Measurements from ENCODE around the gene MARCKSL1. TPM values are rescaled to one million over a fixed set of nuclear protein-coding genes. Genes with fewer than 3 reads are reported as not detected.

MARCKSL1 gene
- total RNA-seq, 1 donor: 16.6 TPM

- H3K4me2 ChIP-seq (ENCODE audit: insufficient read depth, low read length): no peak overlapping the region
Observed at GRCh38 chr1:32342704-32343103, 6.7 kb upstream of the MARCKSL1 start.

DNA sequence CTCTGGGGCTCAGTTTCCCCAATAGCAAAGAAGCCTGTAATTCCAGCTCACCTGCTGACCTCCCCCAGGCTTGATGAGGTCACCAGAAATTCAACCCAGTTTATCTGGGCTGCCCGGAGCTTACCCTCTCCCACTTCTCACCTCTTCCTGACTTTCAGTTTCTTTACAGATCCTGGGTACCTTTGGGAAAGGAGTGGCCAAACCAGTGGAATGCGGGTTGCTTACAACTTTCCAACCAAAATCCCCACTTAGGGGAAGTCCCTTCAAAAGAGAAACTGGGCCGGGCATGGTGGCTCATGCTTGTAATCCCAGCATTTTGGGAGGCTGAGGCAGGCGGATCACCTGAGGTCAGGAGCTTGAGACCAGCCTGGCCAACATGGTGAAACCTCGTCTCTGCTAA lies 5.9 kb upstream of the MARCKSL1 start:
- Histone ChIP-seq H3K4me2 (ENCODE audit: insufficient read depth, low read length) (no peak overlapping the region), H3K4me3 (ENCODE audit: insufficient read depth, low read length) (no peak overlapping the region), H2AFZ (ENCODE audit: low read length) (no peak overlapping the region), H3K79me2 (ENCODE audit: insufficient read depth, low read length) (no peaks in the 10 kb centered on the region), H3K4me1 (ENCODE audit: insufficient read depth, low read length) (no peaks in the 10 kb centered on the region), H3K27me3 (ENCODE audit: insufficient read depth, low read length) (no peaks in the 10 kb centered on the region), H3K9me3 (ENCODE audit: low read depth, low read length) (no peaks in the 10 kb centered on the region), H3K36me3 (ENCODE audit: insufficient read depth, low read length) (no peaks in the 10 kb centered on the region), H4K20me1 (ENCODE audit: insufficient read depth, low read length) (no peaks in the 10 kb centered on the region), H3K27ac (ENCODE audit: low read depth, low read length) (no peak overlapping the region)
- TF ChIP-seq CTCF (IDR thresholded peaks at IDR 0.05; ENCODE audit: extremely low read depth, low read depth, low read length): no peak
- DNase-seq (ENCODE audit: insufficient read length, low spot score, missing footprints): no peak

More at GRCh38 chr1:32342704-32343103, 6.7 kb upstream of the MARCKSL1 start:
- DNase-seq (ENCODE audit: insufficient read length, low spot score, missing footprints): no peak
- no peak for TF ChIP-seq CTCF (IDR thresholded peaks at IDR 0.05; ENCODE audit: extremely low read depth, low read depth, low read length)
- H3K36me3 ChIP-seq (ENCODE audit: insufficient read depth, low read length): no peaks in the 10 kb centered on the region
- H4K20me1 ChIP-seq (ENCODE audit: insufficient read depth, low read length): no peaks in the 10 kb centered on the region
- H3K27me3 ChIP-seq (ENCODE audit: insufficient read depth, low read length): no peaks in the 10 kb centered on the region
- H3K27ac ChIP-seq (ENCODE audit: low read depth, low read length): no peak overlapping the region
- H2AFZ ChIP-seq (ENCODE audit: low read length): no peak overlapping the region
- H3K4me3 ChIP-seq (ENCODE audit: insufficient read depth, low read length): no peak overlapping the region
- no peaks in the 10 kb centered on the region for H3K4me1 ChIP-seq (ENCODE audit: insufficient read depth, low read length)
- no peaks in the 10 kb centered on the region for H3K9me3 ChIP-seq (ENCODE audit: low read depth, low read length)
- H3K79me2 ChIP-seq (ENCODE audit: insufficient read depth, low read length): no peaks in the 10 kb centered on the region

GRCh38 chr1:32341186-32341757 lies 5.2 kb upstream of the MARCKSL1 start:
- Histone ChIP-seq H3K27me3 (ENCODE audit: insufficient read depth, low read length) (no peaks in the 10 kb centered on the region), H3K36me3 (ENCODE audit: insufficient read depth, low read length) (no peaks in the 10 kb centered on the region), H3K79me2 (ENCODE audit: insufficient read depth, low read length) (no peaks in the 10 kb centered on the region), H3K4me1 (ENCODE audit: insufficient read depth, low read length) (peaks cover 6% of the 10 kb centered on the region), H3K4me2 (ENCODE audit: insufficient read depth, low read length) (no peak overlapping the region), H2AFZ (ENCODE audit: low read length) (no peak overlapping the region), H3K27ac (ENCODE audit: low read depth, low read length) (no peak overlapping the region), H3K9me3 (ENCODE audit: low read depth, low read length) (no peaks in the 10 kb centered on the region), H3K4me3 (ENCODE audit: insufficient read depth, low read length) (no peak overlapping the region), H4K20me1 (ENCODE audit: insufficient read depth, low read length) (no peaks in the 10 kb centered on the region)
- TF ChIP-seq CTCF (IDR thresholded peaks at IDR 0.05; ENCODE audit: extremely low read depth, low read depth, low read length): no peak
- no peak for DNase-seq (ENCODE audit: insufficient read length, low spot score, missing footprints)

- no peak for DNase-seq (ENCODE audit: insufficient read length, low spot score, missing footprints)
- Histone ChIP-seq H3K4me2 (ENCODE audit: insufficient read depth, low read length) (no peak overlapping the region), H3K9me3 (ENCODE audit: low read depth, low read length) (no peaks in the 10 kb centered on the region)
Observed at GRCh38 chr1:32339363-32339978, 3.4 kb upstream of the MARCKSL1 start.

More at GRCh38 chr1:32339363-32339978, 3.4 kb upstream of the MARCKSL1 start:
- H3K79me2 ChIP-seq (ENCODE audit: insufficient read depth, low read length): no peaks in the 10 kb centered on the region
- peaks cover 6% of the 10 kb centered on the region for H4K20me1 ChIP-seq (ENCODE audit: insufficient read depth, low read length)
- H3K27me3 ChIP-seq (ENCODE audit: insufficient read depth, low read length): no peaks in the 10 kb centered on the region
- no peak for TF ChIP-seq CTCF (IDR thresholded peaks at IDR 0.05; ENCODE audit: extremely low read depth, low read depth, low read length)
- H3K4me3 ChIP-seq (ENCODE audit: insufficient read depth, low read length): no peak overlapping the region
- no peak overlapping the region for H2AFZ ChIP-seq (ENCODE audit: low read length)
- peaks cover 12% of the 10 kb centered on the region for H3K4me1 ChIP-seq (ENCODE audit: insufficient read depth, low read length)
- H3K36me3 ChIP-seq (ENCODE audit: insufficient read depth, low read length): no peaks in the 10 kb centered on the region
- no peak overlapping the region for H3K27ac ChIP-seq (ENCODE audit: low read depth, low read length)

Measured in osteoblast (primary cell).